Activated naive CD8-positive, alpha-beta T cell treated with anti-CD3 and anti-CD28 coated beads, Interleukin-2, amount 50 U/mL, for 24 hours (primary cell): Measurements from ENCODE around the gene MXD1.

Experiments used
- ATAC-seq: fragments of 150-1000 bp; cut with Tn5 transposase; one replicate; pipeline ENCODE4 v1.10.0; 2021
- DNase-seq: peaks from one replicate; pipeline ENCODE4 v3.0.0; 2021
- H3K27ac Mint-ChIP-seq: one replicate; pipeline ENCODE4 v1.8.0; 2021; ENCODE audit warnings: mild to moderate bottlenecking, mixed read lengths
- H3K27me3 Mint-ChIP-seq: one replicate; pipeline ENCODE4 v1.8.0; 2021; ENCODE audit warnings: mixed read lengths
- H3K36me3 Mint-ChIP-seq: one replicate; pipeline ENCODE4 v1.8.0; 2021; ENCODE audit warnings: low read depth, mixed read lengths
- H3K4me1 Mint-ChIP-seq: one replicate; pipeline ENCODE4 v1.8.0; 2021; ENCODE audit warnings: mixed read lengths
- H3K4me3 Mint-ChIP-seq: one replicate; pipeline ENCODE4 v1.8.0; 2021; ENCODE audit warnings: mild to moderate bottlenecking, moderate library complexity, mixed read lengths
- H3K9me3 Mint-ChIP-seq: one replicate; pipeline ENCODE4 v1.8.0; 2021; ENCODE audit warnings: mixed read lengths

Gene MXD1

DNA sequence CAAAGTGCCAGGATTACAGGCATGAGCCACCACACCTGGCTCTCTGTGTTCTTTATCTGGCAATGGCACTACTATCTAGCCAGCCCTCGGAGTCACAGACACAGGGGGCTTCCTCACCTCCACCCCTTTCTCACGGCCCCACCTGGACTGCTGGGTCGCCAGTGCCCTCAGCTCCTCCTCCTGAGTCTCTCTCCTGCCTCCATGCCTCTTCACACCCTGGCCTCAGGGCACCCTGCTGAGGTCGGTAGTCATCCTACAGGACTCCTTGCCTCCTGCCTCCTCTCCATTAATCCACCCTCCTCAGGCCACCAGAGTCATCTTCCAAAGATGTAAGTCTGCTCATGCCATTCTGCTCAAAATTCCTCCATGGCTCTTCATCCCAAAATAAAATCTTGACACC, 55.1 kb downstream of the MXD1 start:
- no peak overlapping the region for H3K27ac Mint-ChIP-seq
- no peaks in the 10 kb centered on the region for H3K4me1 Mint-ChIP-seq
- no peaks in the 10 kb centered on the region for H3K9me3 Mint-ChIP-seq
- H3K27me3 Mint-ChIP-seq, result no peaks in the 10 kb centered on the region
- no peaks in the 10 kb centered on the region for H3K36me3 Mint-ChIP-seq
- ATAC-seq, result no peak
- no peak for DNase-seq
- H3K4me3 Mint-ChIP-seq, result no peak overlapping the region

DNA sequence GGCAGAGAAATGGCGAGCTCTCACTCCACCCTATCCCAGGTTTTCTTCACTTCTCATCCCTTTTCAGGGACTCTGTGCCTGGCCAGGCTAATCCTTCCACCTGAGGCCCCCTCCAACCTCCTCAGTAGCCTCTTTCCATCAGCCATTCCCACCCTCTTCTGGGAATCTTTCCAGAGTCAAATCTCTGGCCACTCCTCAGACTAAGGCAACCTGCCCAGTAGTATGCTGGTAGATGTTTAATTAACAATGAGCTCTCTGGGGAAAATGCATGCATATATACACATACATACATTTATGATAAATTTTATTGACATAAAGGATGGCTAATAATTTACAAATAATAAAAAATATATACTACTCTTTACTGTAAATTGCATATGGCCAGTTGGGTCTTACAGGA, 57.9 kb downstream of the MXD1 start:
- Mint-ChIP-seq H3K9me3 (no peaks in the 10 kb centered on the region), H3K36me3 (no peaks in the 10 kb centered on the region), H3K4me1 (peaks cover 12% of the 10 kb centered on the region), H3K27ac (no peak overlapping the region), H3K27me3 (no peaks in the 10 kb centered on the region), H3K4me3 (no peak overlapping the region)
- ATAC-seq, result no peak
- no peak for DNase-seq

DNA sequence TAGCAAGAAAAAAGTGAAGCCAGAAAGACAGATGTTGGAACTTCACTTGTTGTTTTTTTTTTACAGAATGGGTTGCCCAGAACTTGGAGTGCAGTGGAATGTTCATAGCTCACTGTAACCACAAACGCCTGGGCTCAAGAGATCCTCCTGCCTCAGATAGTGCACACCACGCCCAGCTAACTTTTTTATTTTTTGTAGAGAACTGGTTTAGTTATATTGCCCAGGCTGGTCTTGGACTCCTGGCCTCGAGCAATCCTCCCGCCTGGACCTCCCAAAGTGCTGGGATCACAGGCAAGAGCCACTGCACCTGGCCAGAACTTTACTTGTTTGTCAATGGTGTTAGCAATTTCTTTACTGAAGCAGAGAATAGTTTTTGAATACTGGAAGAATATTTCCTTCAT, 58.4 kb downstream of the MXD1 start:
- Mint-ChIP-seq H3K27me3 (no peaks in the 10 kb centered on the region), H3K9me3 (no peaks in the 10 kb centered on the region), H3K4me3 (no peak overlapping the region), H3K36me3 (no peaks in the 10 kb centered on the region), H3K27ac (no peak overlapping the region), H3K4me1 (peaks cover 12% of the 10 kb centered on the region)
- DNase-seq, result no peak
- ATAC-seq, result no peak

DNA sequence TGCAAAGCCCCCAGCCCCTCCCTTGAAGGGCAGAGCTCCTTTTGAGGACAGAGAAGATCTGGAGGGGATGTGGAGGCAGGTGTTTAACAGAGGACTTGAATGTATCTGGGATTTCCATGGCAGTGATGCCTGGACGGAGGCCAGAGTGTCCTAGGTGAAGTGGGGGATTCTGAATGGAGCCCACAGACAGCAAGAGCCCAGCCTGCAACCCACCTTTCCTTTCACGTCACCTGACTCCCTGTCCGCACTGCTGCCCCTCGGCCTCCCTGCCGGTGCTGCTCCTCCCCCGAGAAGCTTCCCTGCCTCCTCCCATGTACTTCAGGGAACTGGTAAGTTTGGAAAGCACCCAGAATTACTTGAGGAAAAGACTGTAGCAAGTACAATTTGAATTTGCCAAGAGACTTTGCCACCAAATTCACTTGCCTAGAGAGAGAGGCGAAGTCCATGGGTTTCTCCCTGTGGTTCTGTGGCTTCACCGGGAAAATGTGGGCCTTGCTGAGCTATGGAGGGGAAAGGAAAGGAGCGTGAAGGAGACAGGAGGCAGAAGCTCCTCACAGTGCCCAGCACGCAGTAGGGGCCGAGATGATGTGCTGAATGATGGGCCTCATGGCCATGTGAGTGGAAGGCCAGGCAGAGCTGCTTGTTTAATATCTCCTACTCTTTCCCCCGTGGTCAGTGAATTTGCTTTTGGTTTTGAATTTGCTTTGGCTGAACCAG, 60.4 kb downstream of the MXD1 start:
- Mint-ChIP-seq H3K4me1 (peaks cover 12% of the 10 kb centered on the region), H3K9me3 (no peaks in the 10 kb centered on the region), H3K4me3 (no peak overlapping the region), H3K36me3 (no peaks in the 10 kb centered on the region), H3K27me3 (no peaks in the 10 kb centered on the region), H3K27ac (no peak overlapping the region)
- DNase-seq (no peak), ATAC-seq (no peak)

DNA sequence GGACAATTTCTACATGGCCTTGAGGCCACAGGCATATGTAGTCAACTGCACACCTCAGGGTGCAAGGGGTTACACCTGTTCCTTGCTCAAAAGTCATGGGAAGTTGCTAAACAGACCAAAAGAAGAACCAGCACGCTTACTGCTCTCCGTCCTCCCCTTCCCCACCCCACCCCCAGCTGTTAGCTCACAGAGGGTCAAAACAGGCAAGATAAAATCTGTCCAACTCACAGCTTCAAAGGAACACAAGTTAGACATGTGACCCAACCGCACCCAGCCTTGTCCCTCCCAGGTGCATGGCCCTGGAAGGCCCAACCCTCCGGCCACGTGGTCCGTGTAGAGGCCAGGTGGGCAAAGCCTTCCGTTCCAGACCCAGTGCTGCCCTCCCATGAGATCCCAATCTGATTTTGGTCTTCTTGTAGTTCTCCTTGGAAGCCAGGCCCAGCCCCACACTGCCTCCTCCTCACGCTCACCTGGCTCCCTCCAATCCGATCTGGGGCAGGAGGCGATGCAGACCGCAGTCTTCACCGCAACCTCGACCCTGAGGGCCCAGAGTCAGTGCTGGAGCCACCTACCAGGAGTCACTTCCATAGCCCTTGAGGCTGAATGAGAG, 61.0 kb downstream of the MXD1 start:
- no peaks in the 10 kb centered on the region for H3K9me3 Mint-ChIP-seq
- no peak for ATAC-seq
- peaks cover 12% of the 10 kb centered on the region for H3K4me1 Mint-ChIP-seq

GRCh38 chr2:69977186-69977585, 62.3 kb downstream of the MXD1 start:
- ATAC-seq, result no peak
- DNase-seq, result no peak
- no peaks in the 10 kb centered on the region for H3K36me3 Mint-ChIP-seq
- peaks cover 12% of the 10 kb centered on the region for H3K4me1 Mint-ChIP-seq
- no peak overlapping the region for H3K27ac Mint-ChIP-seq
- H3K9me3 Mint-ChIP-seq, result no peaks in the 10 kb centered on the region
- no peak overlapping the region for H3K4me3 Mint-ChIP-seq
- H3K27me3 Mint-ChIP-seq, result no peaks in the 10 kb centered on the region

More for the DNA sequence above, 61.0 kb downstream of the MXD1 start:
- H3K4me3 Mint-ChIP-seq, result no peak overlapping the region
- DNase-seq, result no peak
- H3K27me3 Mint-ChIP-seq, result no peaks in the 10 kb centered on the region
- H3K27ac Mint-ChIP-seq, result no peak overlapping the region
- no peaks in the 10 kb centered on the region for H3K36me3 Mint-ChIP-seq

DNA sequence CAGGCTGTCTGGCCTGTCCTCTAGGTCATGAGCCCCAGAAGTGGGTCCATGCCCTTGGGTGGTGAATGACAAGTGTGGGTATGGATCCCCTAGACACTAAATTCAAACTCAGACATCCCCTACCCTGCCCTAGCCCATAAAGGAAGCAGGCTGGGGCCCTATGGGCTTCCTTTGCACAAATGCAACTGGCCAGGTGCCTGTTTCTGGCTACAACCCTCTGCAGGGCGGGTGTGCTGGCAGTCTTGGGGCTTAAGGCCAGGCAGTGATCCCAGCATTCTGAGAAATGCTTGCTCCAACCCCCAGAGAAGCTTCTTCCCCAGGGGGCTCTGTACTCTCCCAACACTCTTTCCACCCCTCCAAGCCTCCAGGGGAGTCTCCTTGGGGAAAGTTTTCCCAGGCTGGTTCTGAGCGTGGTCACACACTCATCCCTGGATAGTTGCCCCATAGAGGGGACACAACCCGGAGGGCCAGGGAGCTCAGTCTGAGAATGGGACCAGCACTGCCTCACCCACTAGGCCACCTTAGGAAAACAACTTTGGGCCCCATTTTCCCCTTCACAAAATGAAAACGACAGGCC, 63.1 kb downstream of the MXD1 start:
- H3K36me3 Mint-ChIP-seq, result no peaks in the 10 kb centered on the region
- ATAC-seq (no peak), DNase-seq (no peak)
- no peak overlapping the region for H3K4me3 Mint-ChIP-seq
- H3K27ac Mint-ChIP-seq, result peak overlapping the region; percentile 39
- H3K9me3 Mint-ChIP-seq, result no peaks in the 10 kb centered on the region
- H3K4me1 Mint-ChIP-seq, result peaks cover 12% of the 10 kb centered on the region
- H3K27me3 Mint-ChIP-seq, result no peaks in the 10 kb centered on the region

DNA sequence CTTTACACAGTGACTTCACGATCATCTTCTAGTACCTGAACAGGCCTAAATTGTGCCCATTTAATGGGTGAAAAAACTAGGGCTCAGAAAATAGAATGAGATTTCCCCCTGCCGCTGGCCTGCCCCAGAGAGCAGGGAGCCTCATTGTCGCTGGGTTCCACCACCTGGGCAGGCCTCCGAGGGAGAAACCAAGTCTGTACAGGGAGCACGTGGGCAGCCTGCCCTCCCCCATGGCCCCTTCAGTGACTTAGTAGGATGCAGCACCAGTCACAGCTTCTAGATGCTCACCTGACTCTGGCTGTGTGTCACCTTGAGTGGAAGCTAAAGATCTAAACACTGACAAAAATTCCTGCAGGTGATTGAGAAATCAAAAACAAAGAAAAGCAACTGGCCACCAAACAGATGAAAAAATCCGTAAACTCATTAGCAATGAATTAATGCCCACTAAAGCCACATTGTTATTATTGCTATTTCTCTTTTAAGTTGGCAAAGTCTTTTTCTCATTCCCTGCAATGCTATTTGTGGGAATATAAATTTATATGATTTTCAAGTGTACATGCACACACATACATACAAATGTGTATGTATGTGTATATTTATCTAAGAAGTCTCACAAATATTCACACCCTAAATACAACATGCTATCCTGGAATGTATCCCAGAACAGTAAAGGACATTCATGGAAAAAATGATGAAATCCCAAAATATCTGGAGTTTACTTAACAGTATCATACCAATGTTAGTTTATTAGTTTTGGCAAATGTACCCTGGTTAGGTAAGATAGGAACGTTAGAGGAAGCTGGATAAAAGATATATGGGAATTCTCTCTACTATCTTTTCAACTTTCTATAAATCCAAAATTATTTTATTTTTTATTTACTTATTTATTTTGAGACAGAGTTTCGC, 65.2 kb downstream of the MXD1 start:
- no peaks in the 10 kb centered on the region for H3K9me3 Mint-ChIP-seq
- H3K27ac Mint-ChIP-seq, result no peak overlapping the region
- H3K4me1 Mint-ChIP-seq, result peaks cover 12% of the 10 kb centered on the region
- no peak overlapping the region for H3K4me3 Mint-ChIP-seq
- DNase-seq, result no peak
- no peak for ATAC-seq
- H3K27me3 Mint-ChIP-seq, result no peaks in the 10 kb centered on the region
- H3K36me3 Mint-ChIP-seq, result no peaks in the 10 kb centered on the region

GRCh38 chr2:69983392-69983966, 68.6 kb downstream of the MXD1 start:
- Mint-ChIP-seq H3K4me3 (no peak overlapping the region), H3K36me3 (no peaks in the 10 kb centered on the region), H3K4me1 (peaks cover 6% of the 10 kb centered on the region), H3K9me3 (no peaks in the 10 kb centered on the region), H3K27me3 (no peaks in the 10 kb centered on the region), H3K27ac (peak overlapping the region; percentile 44)
- ATAC-seq (no peak), DNase-seq (no peak)

GRCh38 chr2:69985216-69985615, 70.3 kb downstream of the MXD1 start:
- Mint-ChIP-seq H3K9me3 (no peaks in the 10 kb centered on the region), H3K36me3 (no peaks in the 10 kb centered on the region), H3K4me1 (peaks cover 6% of the 10 kb centered on the region), H3K27me3 (no peaks in the 10 kb centered on the region), H3K27ac (no peak overlapping the region), H3K4me3 (no peak overlapping the region)
- no peak for DNase-seq
- no peak for ATAC-seq

DNA sequence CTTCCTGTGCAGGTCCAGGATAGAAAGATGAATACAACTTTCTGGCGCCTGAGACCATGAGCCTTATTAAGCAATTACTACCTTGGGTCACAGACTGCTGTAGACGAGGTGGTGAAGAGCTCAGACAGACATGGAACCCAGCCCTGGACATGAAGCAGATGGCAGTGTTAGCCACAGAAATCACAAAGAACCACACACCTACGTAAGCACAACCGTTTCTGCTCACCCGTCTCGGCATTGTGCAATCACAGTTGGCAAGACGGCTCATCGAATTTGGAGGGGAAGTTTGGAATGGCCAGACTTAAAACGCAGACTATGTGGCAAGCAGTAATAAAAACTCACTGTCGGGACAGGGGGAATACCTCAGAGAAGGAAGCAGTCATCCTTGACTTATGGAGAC, 70.8 kb downstream of the MXD1 start:
- H3K4me3 Mint-ChIP-seq, result no peak overlapping the region
- peaks cover 6% of the 10 kb centered on the region for H3K4me1 Mint-ChIP-seq
- H3K36me3 Mint-ChIP-seq, result no peaks in the 10 kb centered on the region
- no peaks in the 10 kb centered on the region for H3K27me3 Mint-ChIP-seq
- H3K27ac Mint-ChIP-seq, result no peak overlapping the region
- H3K9me3 Mint-ChIP-seq, result no peaks in the 10 kb centered on the region
- ATAC-seq (no peak), DNase-seq (no peak)

- Mint-ChIP-seq H3K27me3 (no peaks in the 10 kb centered on the region), H3K36me3 (no peaks in the 10 kb centered on the region), H3K4me3 (no peak overlapping the region), H3K4me1 (peaks cover 6% of the 10 kb centered on the region), H3K27ac (no peak overlapping the region), H3K9me3 (no peaks in the 10 kb centered on the region)
- ATAC-seq (no peak), DNase-seq (no peak)
Observed at GRCh38 chr2:69986691-69987090, 71.8 kb downstream of the MXD1 start.

DNA sequence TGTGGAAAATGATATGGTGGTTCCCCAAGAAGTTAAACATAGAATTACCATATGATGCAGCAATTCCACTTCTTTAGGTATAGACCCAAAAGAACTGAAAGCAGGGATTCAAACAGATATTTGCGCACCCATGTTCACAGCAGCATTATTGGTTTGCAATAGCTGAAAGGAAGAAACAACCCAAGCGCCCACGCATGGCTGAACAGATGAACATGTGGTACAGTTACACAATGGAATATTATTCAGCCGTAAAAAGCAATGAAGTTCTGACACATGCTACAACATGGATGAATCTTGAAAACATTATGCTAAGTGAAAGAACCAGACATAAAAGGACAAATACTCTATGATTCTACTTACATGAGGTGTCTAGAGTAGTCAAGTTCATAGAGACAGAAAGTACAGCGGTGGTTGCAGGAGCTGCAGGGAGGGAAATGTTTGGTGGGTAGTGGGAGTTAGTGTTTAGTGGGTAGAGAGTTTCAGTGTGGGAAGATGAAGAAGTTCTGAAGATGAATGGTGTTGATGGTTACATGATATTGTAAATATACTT, 73.3 kb downstream of the MXD1 start:
- Mint-ChIP-seq H3K36me3 (no peaks in the 10 kb centered on the region), H3K4me3 (no peak overlapping the region), H3K27ac (peak overlapping the region; percentile 24), H3K27me3 (no peaks in the 10 kb centered on the region), H3K4me1 (peaks cover 6% of the 10 kb centered on the region), H3K9me3 (no peaks in the 10 kb centered on the region)
- ATAC-seq (peak; percentile 45), DNase-seq (no peak)

DNA sequence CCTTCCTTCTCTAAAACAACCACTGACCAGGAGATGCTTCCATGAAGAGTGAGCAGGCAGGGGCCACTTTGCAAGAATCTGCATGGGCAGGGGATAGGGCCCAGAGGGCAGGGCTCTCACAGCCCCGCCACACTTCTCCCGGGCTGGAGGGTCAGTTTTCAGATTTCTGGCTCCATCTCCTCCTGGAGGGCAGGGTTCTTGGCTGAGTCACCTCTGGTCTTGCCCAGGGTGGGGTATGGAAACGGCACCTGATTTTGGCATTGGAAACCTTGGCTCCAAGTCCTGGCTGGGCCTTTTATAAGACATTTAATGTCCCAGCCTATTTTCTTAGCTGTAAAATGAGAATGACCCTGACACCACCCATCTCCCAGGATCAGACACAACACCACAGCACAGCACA, 74.1 kb downstream of the MXD1 start:
- Mint-ChIP-seq H3K36me3 (peaks cover 2% of the 10 kb centered on the region), H3K4me1 (peaks cover 6% of the 10 kb centered on the region), H3K27me3 (no peaks in the 10 kb centered on the region), H3K4me3 (no peak overlapping the region), H3K27ac (no peak overlapping the region), H3K9me3 (no peaks in the 10 kb centered on the region)
- ATAC-seq (no peak), DNase-seq (no peak)
